Smooth muscle cell (in vitro differentiated cells): ENCODE data around the gene IFI44L. TPM values are rescaled to one million over a fixed set of nuclear protein-coding genes. Genes with fewer than 3 reads are reported as not detected.

Source experiments
- DNase-seq: peaks from one replicate; lab custom pipeline; 2025; ENCODE audit not compliant: unreplicated experiment; lab: John Stamatoyannopoulos, UW
- H2AFZ ChIP-seq: fragments of 200-600 bp; sonication (generic); 2 replicates; pipeline ENCODE4 v1.6.0; 2016; ENCODE audit warnings: antibody characterized with exemption, low read depth, mild to moderate bottlenecking
- H3F3A ChIP-seq: fragments of 200-600 bp; sonication (generic); 2 replicates; pipeline ENCODE4 v1.6.0; 2017; ENCODE audit warnings: antibody characterized with exemption, low read depth
- H3K27ac ChIP-seq: fragments of 200-600 bp; sonication (generic); 2 replicates; pipeline ENCODE4 v1.5.1; 2016; ENCODE audit warnings: low read depth, mild to moderate bottlenecking
- H3K27me3 ChIP-seq: fragments of 200-600 bp; sonication (generic); 2 replicates; pipeline ENCODE4 v1.6.1; 2016; ENCODE audit warnings: low read depth, mild to moderate bottlenecking
- H3K36me3 ChIP-seq: fragments of 200-600 bp; sonication (generic); 2 replicates; pipeline ENCODE4 v1.5.1; 2016; ENCODE audit warnings: low read depth
- H3K4me1 ChIP-seq: fragments of 200-600 bp; sonication (generic); 2 replicates; pipeline ENCODE4 v1.5.1; 2016; ENCODE audit warnings: low read depth
- H3K4me2 ChIP-seq: fragments of 200-600 bp; sonication (generic); 2 replicates; pipeline ENCODE4 v1.6.0; 2016; ENCODE audit warnings: mild to moderate bottlenecking
- H3K4me3 ChIP-seq: fragments of 200-600 bp; sonication (generic); 2 replicates; pipeline ENCODE4 v1.5.1; 2016; ENCODE audit warnings: mild to moderate bottlenecking
- H3K79me2 ChIP-seq: fragments of 200-600 bp; sonication (generic); 2 replicates; pipeline ENCODE4 v1.6.0; 2016; ENCODE audit warnings: low read depth, mild to moderate bottlenecking
- H3K9ac ChIP-seq: fragments of 200-600 bp; sonication (generic); 2 replicates; pipeline ENCODE4 v1.6.0; 2016; ENCODE audit warnings: low read depth
- H3K9me3 ChIP-seq: fragments of 200-600 bp; sonication (generic); replicated peaks from 2 replicates; pipeline ENCODE4 v1.5.1; 2016; ENCODE audit warnings: low read depth
- H4K20me1 ChIP-seq: fragments of 200-600 bp; sonication (generic); 2 replicates; pipeline ENCODE4 v1.6.0; 2016; ENCODE audit warnings: low read depth
- CTCF ChIP-seq: fragments of 200-600 bp; sonication (generic); IDR thresholded peaks from 2 replicates; pipeline ENCODE4 v1.5.1; 2017; ENCODE audit warnings: borderline replicate concordance, mild to moderate bottlenecking, antibody characterized with exemption; ENCODE audit not compliant: insufficient read depth, poor library complexity, severe bottlenecking
- WGBS: methylation state at CpG from one replicate; pipeline ENCODE4 v1.1.7; 2016; ENCODE audit warnings: low lambda C conversion rate; 5-methylcytosine and 5-hydroxymethylcytosine counted together
- polyA plus RNA-seq: library from polyadenylated mRNA; unstranded; fragments of >200 nt; fragmentation: Nextera tagmentation; extraction: Ambion mirVana; gene quantifications from 2 replicates; pipeline ENCODE4 v1.2.1, GENCODE V29; 2016
- total RNA-seq: library from RNA; depleted of rRNA; stranded (reverse); fragments of >200 nt; gene quantifications from 2 replicates; pipeline ENCODE4 v1.2.3, GENCODE V29; 2014

Gene IFI44L
- total and polyA plus RNA-seq, 2 experiments from 2014 or later = not detected

GRCh38 chr1:78650114-78650660 is 29.9 kb downstream of the IFI44L start:
- 81% methylated on average over 6 of the region's 6 CpGs for WGBS
- no peak overlapping the region for H3K27ac ChIP-seq
- no peaks in the 10 kb centered on the region for H3K79me2 ChIP-seq
- no peak overlapping the region for H3K4me2 ChIP-seq
- peaks cover 10% of the 10 kb centered on the region for H3K27me3 ChIP-seq
- DNase-seq = no peak
- H2AFZ ChIP-seq = no peak overlapping the region
- H3K36me3 ChIP-seq = no peaks in the 10 kb centered on the region
- H3K4me1 ChIP-seq = no peaks in the 10 kb centered on the region
- peak overlapping the region; percentile 24 for H3K4me3 ChIP-seq
- no peaks in the 10 kb centered on the region for H4K20me1 ChIP-seq
- H3F3A ChIP-seq = no peaks in the 10 kb centered on the region
- TF ChIP-seq CTCF = no peak
- no peak overlapping the region for H3K9ac ChIP-seq
- no peaks in the 10 kb centered on the region for H3K9me3 ChIP-seq

DNA sequence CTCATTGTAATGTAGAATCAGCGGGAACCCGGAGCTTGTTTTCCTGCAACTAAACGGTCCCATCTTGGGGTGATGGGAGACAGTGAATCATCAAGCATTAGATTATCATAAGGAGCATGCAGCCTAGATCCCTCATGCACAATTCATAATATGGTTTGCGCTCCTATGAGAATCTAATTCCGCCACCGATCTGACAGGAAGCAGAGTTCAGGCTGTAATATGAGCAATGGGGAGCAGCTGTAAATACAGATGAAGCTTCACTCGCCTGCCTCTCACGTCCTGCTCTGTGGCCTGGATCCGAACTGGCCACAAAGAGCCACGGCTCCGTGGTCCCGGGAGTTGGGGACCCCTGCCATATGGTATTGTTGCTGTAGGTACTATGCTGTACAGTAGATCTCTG is 31.0 kb downstream of the IFI44L start:
- no peaks in the 10 kb centered on the region for H3K9me3 ChIP-seq
- H3F3A ChIP-seq = no peaks in the 10 kb centered on the region
- no peak for TF ChIP-seq CTCF
- DNase-seq = no peak
- peaks cover 20% of the 10 kb centered on the region for H3K27me3 ChIP-seq
- H4K20me1 ChIP-seq = no peaks in the 10 kb centered on the region
- no peak overlapping the region for H3K4me3 ChIP-seq
- WGBS = 86% methylated on average over 12 of the region's 12 CpGs
- no peaks in the 10 kb centered on the region for H3K36me3 ChIP-seq
- no peak overlapping the region for H3K4me2 ChIP-seq
- no peak overlapping the region for H3K27ac ChIP-seq
- no peaks in the 10 kb centered on the region for H3K79me2 ChIP-seq
- no peaks in the 10 kb centered on the region for H3K4me1 ChIP-seq
- H2AFZ ChIP-seq = no peak overlapping the region
- no peak overlapping the region for H3K9ac ChIP-seq

DNA sequence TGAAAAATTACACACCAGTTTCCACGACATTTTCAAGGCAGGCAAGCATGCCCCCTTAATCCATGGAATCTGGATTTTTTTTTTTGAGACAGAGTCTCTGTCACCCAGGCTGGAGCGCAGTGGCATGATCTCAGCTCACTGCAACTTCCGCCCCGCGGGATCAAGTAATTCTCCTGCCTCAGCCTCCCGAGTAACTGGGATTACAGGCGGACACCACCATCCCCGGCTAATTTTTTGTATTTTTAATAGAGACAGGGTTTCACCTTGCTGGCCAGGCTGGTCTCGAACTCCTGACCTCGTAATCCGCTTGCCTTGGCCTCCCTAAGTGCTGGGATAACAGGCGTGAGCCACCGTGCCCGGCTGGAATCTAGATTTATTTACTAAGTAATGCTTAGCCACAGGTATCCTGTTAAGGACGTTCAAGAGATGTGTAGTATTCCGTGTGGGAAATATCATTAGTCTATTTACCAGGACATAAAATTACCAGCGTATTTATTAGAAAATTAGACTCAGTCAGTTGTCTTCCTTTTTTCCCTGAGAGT is 31.8 kb downstream of the IFI44L start:
- no peak overlapping the region for H3K27ac ChIP-seq
- H2AFZ ChIP-seq = no peak overlapping the region
- H3K9ac ChIP-seq = no peak overlapping the region
- no peak for TF ChIP-seq CTCF
- no peaks in the 10 kb centered on the region for H3K79me2 ChIP-seq
- DNase-seq = no peak
- H3K27me3 ChIP-seq = peaks cover 22% of the 10 kb centered on the region
- no peaks in the 10 kb centered on the region for H3K36me3 ChIP-seq
- WGBS = 84% methylated on average over 17 of the region's 17 CpGs
- H3K4me1 ChIP-seq = no peaks in the 10 kb centered on the region
- H3K9me3 ChIP-seq = no peaks in the 10 kb centered on the region
- H3K4me3 ChIP-seq = no peak overlapping the region
- no peaks in the 10 kb centered on the region for H4K20me1 ChIP-seq
- no peak overlapping the region for H3K4me2 ChIP-seq
- H3F3A ChIP-seq = no peaks in the 10 kb centered on the region

- H4K20me1 ChIP-seq = no peaks in the 10 kb centered on the region
- TF ChIP-seq CTCF = no peak
- H3F3A ChIP-seq = no peaks in the 10 kb centered on the region
These were observed 38.7 kb downstream of the IFI44L start for GRCh38 chr1:78658901-78659300.

More at GRCh38 chr1:78658901-78659300, 38.7 kb downstream of the IFI44L start:
- Histone ChIP-seq H3K4me2 (no peak overlapping the region), H2AFZ (no peak overlapping the region), H3K9ac (no peak overlapping the region), H3K4me3 (no peak overlapping the region), H3K27ac (no peak overlapping the region), H3K36me3 (no peaks in the 10 kb centered on the region), H3K4me1 (no peaks in the 10 kb centered on the region), H3K27me3 (peaks cover 42% of the 10 kb centered on the region), H3K9me3 (no peaks in the 10 kb centered on the region), H3K79me2 (no peaks in the 10 kb centered on the region)
- no peak for DNase-seq
- WGBS = 95% methylated on average over 1 of the region's 1 CpG
